Epithelial cell of esophagus (primary cell): ENCODE measurements around the gene TRPM2.
"Not testable (repeated sequence)": the region's sequence is repeated elsewhere in the genome, so short reads cannot be mapped to it uniquely, and the experiment has no call there.

Experiments used
- DNase-seq: peaks from one replicate; pipeline ENCODE4 v3.0.0; 2010; ENCODE audit warnings: low read depth
- H3K4me3 ChIP-seq: 2 replicates; pipeline ENCODE4 v1.5.1; 2011; ENCODE audit warnings: mild to moderate bottlenecking, low read length, control low read depth
- TF ChIP-seq, protein P1 (sequence below): IDR thresholded peaks from 2 replicates; pipeline ENCODE4 v1.5.1; 2011; ENCODE audit warnings: low read depth, mild to moderate bottlenecking, low read length, control low read depth, inconsistent platforms; ENCODE audit not compliant: insufficient read depth; ENCODE audit errors: missing control alignments

Gene TRPM2

DNA sequence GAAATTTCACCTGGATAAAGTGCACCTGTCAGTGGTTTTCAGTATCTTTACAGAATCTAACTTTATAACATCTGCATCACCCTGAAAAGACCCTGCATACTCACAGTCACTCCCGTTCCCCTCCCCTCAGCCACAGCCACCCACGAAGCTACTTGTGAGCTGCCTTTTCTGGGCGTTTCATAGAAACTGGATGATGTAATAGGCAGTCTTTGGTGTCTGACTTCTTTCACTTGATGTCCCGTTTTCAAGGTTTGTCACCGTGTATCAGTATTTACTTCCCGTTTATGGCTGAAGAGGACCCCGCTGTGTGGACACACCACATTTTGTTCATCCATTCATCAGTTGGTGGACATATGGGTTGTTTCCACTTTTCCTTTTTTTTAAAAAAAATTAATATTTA is 54.1 kb downstream of the TRPM2 start:
- H3K4me3 ChIP-seq: no peak overlapping the region
- TF ChIP-seq, protein P1, sequence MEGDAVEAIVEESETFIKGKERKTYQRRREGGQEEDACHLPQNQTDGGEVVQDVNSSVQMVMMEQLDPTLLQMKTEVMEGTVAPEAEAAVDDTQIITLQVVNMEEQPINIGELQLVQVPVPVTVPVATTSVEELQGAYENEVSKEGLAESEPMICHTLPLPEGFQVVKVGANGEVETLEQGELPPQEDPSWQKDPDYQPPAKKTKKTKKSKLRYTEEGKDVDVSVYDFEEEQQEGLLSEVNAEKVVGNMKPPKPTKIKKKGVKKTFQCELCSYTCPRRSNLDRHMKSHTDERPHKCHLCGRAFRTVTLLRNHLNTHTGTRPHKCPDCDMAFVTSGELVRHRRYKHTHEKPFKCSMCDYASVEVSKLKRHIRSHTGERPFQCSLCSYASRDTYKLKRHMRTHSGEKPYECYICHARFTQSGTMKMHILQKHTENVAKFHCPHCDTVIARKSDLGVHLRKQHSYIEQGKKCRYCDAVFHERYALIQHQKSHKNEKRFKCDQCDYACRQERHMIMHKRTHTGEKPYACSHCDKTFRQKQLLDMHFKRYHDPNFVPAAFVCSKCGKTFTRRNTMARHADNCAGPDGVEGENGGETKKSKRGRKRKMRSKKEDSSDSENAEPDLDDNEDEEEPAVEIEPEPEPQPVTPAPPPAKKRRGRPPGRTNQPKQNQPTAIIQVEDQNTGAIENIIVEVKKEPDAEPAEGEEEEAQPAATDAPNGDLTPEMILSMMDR: no peak
- no peak for DNase-seq

DNA sequence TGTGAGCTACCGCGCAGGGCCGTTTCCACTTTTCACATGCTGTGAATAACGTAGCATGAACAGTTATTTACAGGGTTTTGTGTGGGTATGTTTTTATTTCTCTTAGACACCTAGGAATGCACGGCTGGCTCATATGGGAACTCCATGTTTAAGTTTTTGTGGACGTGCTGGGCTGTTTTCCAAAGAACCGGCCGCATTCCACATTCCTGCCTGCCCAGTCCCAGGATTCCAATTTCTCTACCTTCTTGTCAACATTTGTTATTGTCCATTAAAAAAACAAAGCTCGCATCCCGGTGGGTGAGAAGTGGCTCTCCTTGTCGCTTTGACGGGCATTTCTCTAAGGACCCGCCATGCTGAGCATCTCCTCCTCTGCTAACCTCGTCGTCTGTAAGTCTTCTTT is 54.8 kb downstream of the TRPM2 start:
- H3K4me3 ChIP-seq: no peak overlapping the region

DNA sequence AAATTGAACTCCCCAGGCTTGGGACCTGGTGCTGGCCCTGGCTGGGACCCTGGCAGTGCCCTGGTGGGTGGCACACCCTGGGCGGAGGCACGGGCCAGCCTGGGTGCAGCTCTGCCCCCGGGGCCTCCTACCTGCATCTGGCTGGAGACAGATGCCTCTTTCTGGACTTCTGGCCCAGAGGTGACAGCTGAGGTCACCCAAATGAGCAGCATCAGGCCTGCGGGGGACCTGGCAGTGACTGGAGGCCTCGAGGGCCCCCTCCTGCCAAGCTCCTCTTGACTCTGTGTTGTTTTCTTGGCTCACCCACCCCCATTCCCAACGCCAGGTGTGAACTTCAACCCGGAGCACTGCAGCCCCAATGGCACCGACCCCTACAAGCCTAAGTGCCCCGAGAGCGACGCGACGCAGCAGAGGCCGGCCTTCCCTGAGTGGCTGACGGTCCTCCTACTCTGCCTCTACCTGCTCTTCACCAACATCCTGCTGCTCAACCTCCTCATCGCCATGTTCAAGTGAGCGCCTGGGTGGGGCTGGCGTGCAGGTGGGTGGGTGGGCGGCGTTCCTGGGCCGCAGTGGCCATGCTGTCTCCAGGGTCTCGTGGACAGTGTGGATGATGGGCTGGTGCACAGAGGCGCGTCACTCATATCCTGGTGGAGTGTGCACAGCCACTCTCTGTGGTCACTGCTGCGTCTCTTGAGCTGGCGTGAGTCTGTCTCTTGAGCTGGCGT is 60.3 kb downstream of the TRPM2 start:
- TF ChIP-seq, protein P1: no peak
- H3K4me3 ChIP-seq: no peak overlapping the region
- no peak for DNase-seq

More for the DNA sequence above, 54.8 kb downstream of the TRPM2 start:
- TF ChIP-seq, protein P1: no peak
- no peak for DNase-seq

DNA sequence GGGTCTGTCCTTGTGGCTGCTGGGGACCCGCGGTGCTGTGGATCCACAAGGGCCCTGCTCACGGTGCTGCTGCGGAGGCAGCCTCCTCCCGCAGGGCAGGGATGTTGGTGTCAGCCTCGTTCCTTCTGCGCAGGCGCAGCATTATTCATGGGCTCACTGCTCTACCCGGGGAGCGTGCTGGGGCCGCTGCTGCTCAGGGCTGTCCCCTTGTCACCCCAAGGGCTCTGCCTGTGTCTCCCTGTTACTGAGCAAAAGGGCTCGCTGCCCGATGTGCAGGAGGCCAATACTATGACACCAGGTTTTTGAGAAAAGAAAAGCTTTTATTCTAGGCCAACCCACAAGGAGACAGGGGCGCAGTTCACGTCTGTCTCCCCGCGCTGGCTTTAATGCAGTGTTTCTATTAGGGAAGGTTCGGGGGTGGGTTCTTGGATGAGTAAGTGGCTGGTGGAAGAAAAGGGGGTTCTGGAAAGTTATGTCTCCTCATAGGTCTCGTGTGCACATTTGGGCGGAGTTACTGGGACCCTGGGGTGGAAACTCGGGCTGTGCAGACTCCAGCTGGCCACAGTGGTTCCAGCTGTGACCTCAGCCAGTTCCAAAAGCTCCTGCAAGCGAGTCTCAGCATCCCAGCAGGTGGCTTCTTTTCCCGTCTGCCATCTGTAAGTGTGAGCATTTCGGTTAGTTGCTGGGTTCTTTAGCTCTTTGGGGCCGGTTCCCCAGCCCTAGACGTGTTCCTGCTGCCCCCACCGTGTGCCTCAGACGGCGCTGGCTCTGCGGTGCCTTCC is 61.1 kb downstream of the TRPM2 start:
- TF ChIP-seq, protein P1: no peak
- no peak for DNase-seq
- H3K4me3 ChIP-seq: no peak overlapping the region

DNA sequence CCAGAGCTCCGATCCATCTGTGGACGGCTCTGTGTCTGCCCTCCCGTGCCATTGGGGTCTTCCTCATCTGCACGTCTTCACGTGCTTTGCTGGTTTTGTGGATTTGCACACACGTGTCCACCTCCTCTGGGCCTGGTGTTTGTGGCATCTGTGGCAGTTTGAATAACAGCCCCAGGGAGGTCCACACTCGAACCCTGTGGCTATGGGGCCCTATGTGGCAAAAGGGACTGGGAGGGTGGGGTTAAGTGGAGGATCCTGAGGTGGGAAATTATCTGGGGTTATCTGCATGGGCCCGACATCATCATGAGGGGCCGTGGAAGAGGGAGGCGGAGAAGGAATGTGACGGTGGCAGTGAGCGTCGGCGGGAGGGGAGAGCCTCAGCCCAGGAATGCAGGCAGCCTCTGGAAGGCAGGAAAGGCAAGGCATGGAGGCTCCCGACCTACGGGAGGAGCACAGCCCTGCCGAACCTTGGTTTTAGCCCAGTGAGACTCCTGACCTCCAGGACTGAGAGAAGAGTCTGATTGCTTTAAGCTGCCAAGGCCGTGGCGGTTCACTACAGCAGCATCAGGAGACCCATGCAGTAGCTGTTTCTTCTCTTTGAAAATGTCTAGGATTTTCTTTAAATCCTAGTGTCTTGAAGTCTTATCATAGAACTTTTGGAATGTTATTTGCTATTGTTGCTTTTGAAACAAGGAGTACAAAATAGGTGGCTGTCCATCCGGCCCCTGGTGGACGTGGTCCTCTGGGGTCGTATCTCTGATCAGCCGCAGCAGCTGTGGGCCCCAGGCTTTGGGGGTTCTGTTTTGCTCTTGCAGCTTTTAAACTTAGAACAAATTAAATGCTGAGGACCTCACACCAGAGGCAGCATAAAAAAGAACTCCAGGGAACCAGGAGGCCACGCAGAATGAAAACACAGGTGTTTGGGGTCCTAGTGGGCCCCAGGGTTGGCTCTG is 61.9 kb downstream of the TRPM2 start:
- TF ChIP-seq, protein P1: no peak
- H3K4me3 ChIP-seq: no peak overlapping the region
- no peak for DNase-seq

DNA sequence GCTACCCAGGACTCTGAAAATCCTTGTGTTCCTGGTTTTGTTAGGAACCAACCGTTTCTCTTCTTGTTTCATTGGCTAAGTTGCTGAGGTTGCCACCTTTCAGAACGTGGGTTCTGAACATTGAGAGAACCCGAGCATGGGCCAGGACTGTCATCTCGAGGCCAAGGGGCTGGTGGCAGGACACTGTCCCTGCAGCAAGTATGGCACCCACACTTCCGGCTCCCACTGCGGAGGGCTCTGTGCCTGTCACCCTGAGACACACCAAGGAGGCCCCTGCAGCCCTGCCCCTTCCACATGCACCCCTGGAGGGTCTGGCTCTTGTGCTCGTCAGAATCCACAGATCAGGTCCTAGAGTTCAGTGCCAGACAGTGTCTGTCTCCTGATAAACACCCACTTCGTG is 62.8 kb downstream of the TRPM2 start:
- TF ChIP-seq, protein P1: no peak
- no peak for DNase-seq

DNA sequence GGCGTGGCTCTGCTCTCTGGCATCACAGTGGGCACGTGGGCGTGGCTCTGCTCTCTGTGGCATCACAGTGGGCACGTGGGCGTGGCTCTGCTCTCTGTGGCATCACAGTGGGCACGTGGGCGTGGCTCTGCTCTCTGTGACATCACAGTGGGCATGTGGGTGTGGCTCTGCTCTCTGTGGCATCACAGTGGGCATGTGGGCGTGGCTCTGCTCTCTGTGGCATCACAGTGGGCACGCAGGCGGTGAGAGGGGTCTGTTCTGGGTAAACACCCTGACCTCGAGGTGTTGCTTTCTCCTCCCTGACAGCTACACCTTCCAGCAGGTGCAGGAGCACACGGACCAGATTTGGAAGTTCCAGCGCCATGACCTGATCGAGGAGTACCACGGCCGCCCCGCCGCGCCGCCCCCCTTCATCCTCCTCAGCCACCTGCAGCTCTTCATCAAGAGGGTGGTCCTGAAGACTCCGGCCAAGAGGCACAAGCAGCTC is 64.2 kb downstream of the TRPM2 start:
- not testable (repeated sequence) for DNase-seq, H3K4me3 ChIP-seq

More for the DNA sequence above, 62.8 kb downstream of the TRPM2 start:
- H3K4me3 ChIP-seq: no peak overlapping the region
